Effector memory CD8-positive, alpha-beta T cell (primary cell): ENCODE data around the gene SUPT3H.
A peak's percentile ranks its signal among the peaks of the same experiment; 100 is the strongest.

ENCODE experiments used
- ATAC-seq: fragments of 150-1000 bp; cut with Tn5 transposase; replicated peaks from 2 replicates; pipeline ENCODE4 v1.10.0; 2021; ENCODE audit warnings: mild to moderate bottlenecking, moderate library complexity
- DNase-seq, 3 experiments: peaks; one replicate each; pipeline ENCODE4 v3.0.0; 2021
- H3K27ac Mint-ChIP-seq, 2 donors: one replicate each; pipeline ENCODE4 v1.8.0; 2022; ENCODE audit warnings: mild to moderate bottlenecking in 2 of 2, mixed read lengths in 2 of 2, moderate library complexity in 2 of 2
- H3K27me3 Mint-ChIP-seq, 2 donors: one replicate each; pipeline ENCODE4 v1.8.0; 2022; ENCODE audit warnings: mixed read lengths in 2 of 2
- H3K36me3 Mint-ChIP-seq: one replicate; pipeline ENCODE4 v1.8.0; 2022; ENCODE audit warnings: mild to moderate bottlenecking, moderate library complexity, mixed read lengths; ENCODE audit not compliant: insufficient read depth
- H3K4me1 Mint-ChIP-seq, 2 donors: one replicate each; pipeline ENCODE4 v1.8.0; 2022; ENCODE audit warnings: low read depth in 2 of 2, mixed read lengths in 2 of 2
- H3K4me3 Mint-ChIP-seq, 2 donors: one replicate each; pipeline ENCODE4 v1.8.0; 2022; ENCODE audit warnings: mild to moderate bottlenecking in 2 of 2, mixed read lengths in 2 of 2, moderate library complexity in 2 of 2
- H3K9me3 Mint-ChIP-seq, 2 donors: one replicate each; pipeline ENCODE4 v1.8.0; 2022; ENCODE audit warnings: mixed read lengths in 2 of 2

Gene SUPT3H

DNA sequence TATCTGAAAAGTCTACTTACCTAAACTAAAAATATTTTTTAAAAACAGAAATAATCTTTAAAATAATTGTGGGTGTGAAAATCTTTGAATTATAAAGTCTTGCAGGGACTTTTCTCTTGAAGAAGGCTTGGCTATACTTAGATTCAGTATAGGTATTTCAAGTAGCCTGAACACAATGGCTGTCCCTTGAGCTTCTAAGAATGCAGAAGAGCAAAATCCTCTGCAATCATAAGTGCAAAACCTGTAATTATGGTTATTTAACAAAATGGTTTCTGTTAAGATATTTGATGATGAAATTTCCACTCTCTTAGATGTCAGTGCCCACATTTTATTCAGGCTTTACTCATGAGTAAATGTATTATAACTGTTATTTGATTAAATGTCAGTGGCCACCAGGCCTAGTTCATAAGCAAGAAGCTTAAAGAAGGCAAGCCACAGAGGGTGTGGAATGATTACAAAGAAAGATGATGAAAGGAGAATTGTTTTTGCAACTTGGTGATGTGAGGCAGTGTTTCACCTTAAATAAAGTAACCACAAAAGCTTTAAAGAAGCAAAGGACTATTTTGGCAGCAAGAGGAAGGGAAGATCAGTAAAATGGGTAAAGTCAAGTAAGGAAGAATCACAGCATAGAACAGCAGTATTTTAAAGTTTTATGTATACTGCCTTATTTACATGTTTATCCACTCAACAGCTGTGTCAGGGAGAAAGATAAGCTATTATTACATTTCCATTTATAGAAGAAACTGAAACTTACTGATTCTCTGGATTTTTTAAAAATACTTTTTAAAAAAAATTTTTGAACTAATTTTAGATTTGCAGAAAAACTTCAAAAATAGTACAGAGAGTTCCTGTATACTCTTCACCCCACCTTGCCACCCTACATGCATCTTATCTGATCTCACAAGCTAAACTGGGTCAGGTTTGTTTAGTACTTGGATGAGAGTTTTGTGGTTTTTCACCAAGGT is 400.8 kb downstream of the SUPT3H start:
- Mint-ChIP-seq H3K4me1 (peaks cover 9 to 13% of the 10 kb centered on the region in 2 donors), H3K4me3 (peak overlapping the region; percentile 1 to 4), H3K27me3 (no peaks in the 10 kb centered on the region), H3K36me3 (no peaks in the 10 kb centered on the region), H3K9me3 (peaks cover 6% of the 10 kb centered on the region in 2 donors), H3K27ac (peak overlapping the region in 1 of 2 donors; percentile 19)
- ATAC-seq (peak; percentile 97), DNase-seq (peak in 1 of 3 experiments; percentile 4)

- Mint-ChIP-seq H3K9me3 (peaks cover 6% of the 10 kb centered on the region in 2 donors), H3K27me3 (no peaks in the 10 kb centered on the region), H3K4me1 (peaks cover 9 to 13% of the 10 kb centered on the region in 2 donors), H3K36me3 (no peaks in the 10 kb centered on the region), H3K4me3 (no peak overlapping the region), H3K27ac (peak overlapping the region in 1 of 2 donors; percentile 71)
- no peak for ATAC-seq
- DNase-seq = no peak
These were observed 403.2 kb downstream of the SUPT3H start for GRCh38 chr6:44974511-44974910.

DNA sequence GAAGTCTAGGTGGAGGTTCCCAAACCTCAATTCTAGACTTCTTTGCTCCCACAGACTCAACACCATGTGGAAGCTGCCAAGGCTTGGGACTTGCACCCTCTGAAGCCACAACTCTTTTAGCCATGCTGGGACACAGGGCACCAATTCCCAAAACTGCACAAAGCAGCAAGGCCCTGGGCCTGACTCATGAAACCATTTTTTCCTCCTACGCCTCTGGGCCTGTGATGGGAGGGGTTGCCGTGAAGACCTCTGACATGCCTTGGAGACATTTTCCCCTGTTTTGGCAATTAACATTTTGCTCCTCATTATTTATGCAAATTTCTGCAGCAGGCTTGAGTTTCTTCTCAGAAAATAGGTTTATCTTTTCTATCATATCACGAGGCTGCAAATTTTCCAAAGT is 405.0 kb downstream of the SUPT3H start:
- DNase-seq (no peak), ATAC-seq (no peak)
- Mint-ChIP-seq H3K4me1 (peaks cover 5 to 12% of the 10 kb centered on the region in 2 donors), H3K27me3 (no peaks in the 10 kb centered on the region), H3K27ac (no peak overlapping the region), H3K36me3 (no peaks in the 10 kb centered on the region), H3K4me3 (no peak overlapping the region), H3K9me3 (peaks cover 6% of the 10 kb centered on the region in 2 donors)

DNA sequence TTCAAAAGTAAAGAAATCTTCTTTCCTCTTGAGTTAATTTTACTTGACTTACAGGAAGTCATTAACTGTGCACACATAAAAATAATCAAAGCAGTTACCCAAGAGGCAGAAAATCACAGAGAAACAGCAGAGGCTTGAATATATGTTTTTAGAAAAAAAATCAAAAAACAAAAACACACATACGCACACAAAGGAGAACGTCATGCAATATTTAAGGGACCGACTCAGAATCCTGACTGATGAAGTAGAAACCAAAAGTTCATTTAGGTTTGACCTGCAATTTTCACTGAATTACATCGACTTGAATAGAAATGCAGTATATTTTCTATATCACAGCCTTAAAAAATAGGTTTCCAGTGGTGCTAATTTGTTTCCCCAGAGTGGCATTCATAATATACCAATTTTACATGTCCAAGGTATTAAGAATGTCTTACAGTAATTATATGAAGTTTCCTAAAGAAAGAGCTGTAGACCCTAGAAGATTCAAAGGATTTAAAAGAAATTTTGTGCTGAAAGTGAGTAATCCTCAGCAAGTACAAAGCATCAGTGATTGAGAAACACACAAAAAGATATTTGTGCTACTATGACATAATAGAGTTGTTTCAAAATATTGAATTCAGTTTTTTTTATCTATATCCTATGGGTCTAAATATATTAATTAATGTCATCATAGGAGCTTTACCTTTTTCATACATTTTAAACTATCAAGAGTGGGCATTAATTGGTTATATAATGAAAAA is 408.1 kb downstream of the SUPT3H start:
- no peaks in the 10 kb centered on the region for H3K27me3 Mint-ChIP-seq
- DNase-seq = no peak
- no peak overlapping the region for H3K27ac Mint-ChIP-seq
- no peaks in the 10 kb centered on the region for H3K36me3 Mint-ChIP-seq
- H3K4me3 Mint-ChIP-seq = no peak overlapping the region
- peaks cover 6% of the 10 kb centered on the region in 2 donors for H3K9me3 Mint-ChIP-seq
- peaks cover 0 to 9% of the 10 kb centered on the region in 2 donors for H3K4me1 Mint-ChIP-seq
- no peak for ATAC-seq

- H3K4me1 Mint-ChIP-seq = peaks cover 0 to 6% of the 10 kb centered on the region in 2 donors
These were observed 410.3 kb downstream of the SUPT3H start for GRCh38 chr6:44967481-44967880.

GRCh38 chr6:44966449-44967092 is 411.2 kb downstream of the SUPT3H start:
- ATAC-seq (no peak), DNase-seq (no peak)
- Mint-ChIP-seq H3K27ac (no peak overlapping the region), H3K9me3 (no peaks in the 10 kb centered on the region), H3K27me3 (no peaks in the 10 kb centered on the region), H3K4me3 (no peak overlapping the region), H3K36me3 (no peaks in the 10 kb centered on the region), H3K4me1 (peaks cover 0 to 6% of the 10 kb centered on the region in 2 donors)

More at GRCh38 chr6:44967481-44967880, 410.3 kb downstream of the SUPT3H start:
- no peak overlapping the region for H3K27ac Mint-ChIP-seq
- H3K4me3 Mint-ChIP-seq = no peak overlapping the region
- no peaks in the 10 kb centered on the region for H3K9me3 Mint-ChIP-seq
- no peaks in the 10 kb centered on the region for H3K27me3 Mint-ChIP-seq
- DNase-seq (no peak), ATAC-seq (no peak)
- H3K36me3 Mint-ChIP-seq = no peaks in the 10 kb centered on the region

DNA sequence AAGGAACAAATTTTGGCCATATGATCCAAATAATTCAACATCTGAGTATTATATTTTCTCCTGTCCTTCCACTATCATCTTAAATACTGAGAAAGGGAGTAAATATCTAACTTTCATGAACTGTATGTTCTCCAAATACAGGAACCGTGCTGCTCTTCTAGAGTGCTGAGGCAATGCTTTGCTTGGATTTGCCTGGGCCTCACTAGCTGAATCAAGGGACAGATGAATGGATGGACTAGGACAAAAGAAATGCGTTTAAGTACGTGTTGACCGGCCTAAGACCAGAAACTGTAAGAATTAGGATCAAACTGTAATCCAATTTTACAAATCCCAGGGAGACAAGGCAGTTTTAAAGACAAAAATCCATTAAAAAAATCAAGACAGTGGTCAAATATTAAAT is 412.0 kb downstream of the SUPT3H start:
- Mint-ChIP-seq H3K27me3 (no peaks in the 10 kb centered on the region), H3K27ac (no peak overlapping the region), H3K9me3 (no peaks in the 10 kb centered on the region), H3K4me1 (peaks cover 4 to 7% of the 10 kb centered on the region in 2 donors), H3K4me3 (no peak overlapping the region), H3K36me3 (no peaks in the 10 kb centered on the region)
- no peak for ATAC-seq
- DNase-seq = no peak

DNA sequence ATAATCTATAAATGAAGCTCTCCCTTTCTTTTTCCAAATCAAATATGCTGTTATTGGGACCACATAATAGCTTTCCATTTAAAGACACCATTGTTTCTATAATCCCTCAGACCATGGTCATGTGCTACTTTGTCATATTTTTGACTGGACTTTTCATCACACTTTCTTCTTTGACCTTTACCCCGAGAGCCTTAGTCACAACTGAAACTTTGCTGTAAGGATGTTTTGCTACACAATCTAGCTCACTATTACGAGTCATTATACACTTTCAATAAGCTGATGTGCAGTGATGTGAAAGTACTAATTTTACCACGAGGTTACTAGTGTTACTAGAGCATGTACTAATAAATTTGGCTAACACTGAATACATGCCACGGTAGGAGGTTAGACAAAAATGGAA is 416.8 kb downstream of the SUPT3H start:
- Mint-ChIP-seq H3K9me3 (no peaks in the 10 kb centered on the region), H3K27me3 (no peaks in the 10 kb centered on the region), H3K4me3 (no peak overlapping the region), H3K27ac (no peak overlapping the region), H3K36me3 (no peaks in the 10 kb centered on the region), H3K4me1 (peaks cover 1 to 4% of the 10 kb centered on the region in 2 donors)
- ATAC-seq = no peak
- no peak for DNase-seq

- no peak for ATAC-seq
- Mint-ChIP-seq H3K4me3 (no peak overlapping the region), H3K4me1 (peaks cover 1 to 4% of the 10 kb centered on the region in 2 donors), H3K9me3 (no peaks in the 10 kb centered on the region), H3K27me3 (no peaks in the 10 kb centered on the region), H3K36me3 (peaks cover 3% of the 10 kb centered on the region), H3K27ac (no peak overlapping the region)
- no peak for DNase-seq
These were observed 418.1 kb downstream of the SUPT3H start for GRCh38 chr6:44959651-44960050.

DNA sequence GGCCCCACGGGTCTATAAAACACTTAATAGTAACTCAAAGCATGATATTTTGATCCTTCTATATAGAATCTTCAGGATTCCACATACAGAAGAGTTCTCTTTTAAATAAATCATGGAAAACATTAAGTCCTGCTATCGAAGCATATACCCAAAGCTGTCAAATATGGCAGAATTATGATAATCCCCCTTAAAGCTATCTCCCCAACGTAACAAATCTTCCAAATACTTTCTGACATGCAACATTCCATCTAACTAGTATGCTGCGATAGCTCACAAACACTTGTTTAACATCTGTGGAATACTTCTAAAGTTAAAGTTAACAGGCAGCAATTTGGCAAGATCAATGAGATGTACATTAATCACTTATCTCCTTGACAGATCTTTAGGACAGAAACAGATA is 420.6 kb downstream of the SUPT3H start:
- ATAC-seq (no peak), DNase-seq (no peak)
- Mint-ChIP-seq H3K36me3 (peaks cover 3% of the 10 kb centered on the region), H3K4me1 (peaks cover 1 to 4% of the 10 kb centered on the region in 2 donors), H3K9me3 (no peaks in the 10 kb centered on the region), H3K4me3 (no peak overlapping the region), H3K27me3 (no peaks in the 10 kb centered on the region), H3K27ac (no peak overlapping the region)

DNA sequence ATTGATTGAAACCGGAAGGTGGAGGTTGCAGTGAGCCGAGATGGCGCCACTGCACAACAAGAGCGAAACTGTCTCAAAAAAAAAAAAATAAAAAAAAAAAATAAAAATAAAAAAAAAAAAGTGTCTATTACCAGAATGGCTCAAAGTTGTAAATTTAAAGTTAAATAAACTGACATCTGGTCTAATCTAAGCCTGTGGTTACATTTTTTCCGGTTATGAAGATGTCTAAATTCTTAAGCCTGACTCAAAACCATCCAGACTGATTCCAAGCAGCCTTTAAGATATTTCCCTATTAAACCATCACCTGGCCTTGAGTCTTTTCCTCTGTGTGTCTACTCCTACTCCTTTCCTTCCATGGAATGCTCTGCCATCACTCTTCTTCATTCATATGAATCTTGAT is 421.3 kb downstream of the SUPT3H start:
- Mint-ChIP-seq H3K4me3 (no peak overlapping the region), H3K27ac (peak overlapping the region in 1 of 2 donors; percentile 66), H3K36me3 (peaks cover 3% of the 10 kb centered on the region), H3K9me3 (no peaks in the 10 kb centered on the region), H3K27me3 (no peaks in the 10 kb centered on the region), H3K4me1 (peaks cover 1 to 4% of the 10 kb centered on the region in 2 donors)
- DNase-seq (no peak), ATAC-seq (no peak)

DNA sequence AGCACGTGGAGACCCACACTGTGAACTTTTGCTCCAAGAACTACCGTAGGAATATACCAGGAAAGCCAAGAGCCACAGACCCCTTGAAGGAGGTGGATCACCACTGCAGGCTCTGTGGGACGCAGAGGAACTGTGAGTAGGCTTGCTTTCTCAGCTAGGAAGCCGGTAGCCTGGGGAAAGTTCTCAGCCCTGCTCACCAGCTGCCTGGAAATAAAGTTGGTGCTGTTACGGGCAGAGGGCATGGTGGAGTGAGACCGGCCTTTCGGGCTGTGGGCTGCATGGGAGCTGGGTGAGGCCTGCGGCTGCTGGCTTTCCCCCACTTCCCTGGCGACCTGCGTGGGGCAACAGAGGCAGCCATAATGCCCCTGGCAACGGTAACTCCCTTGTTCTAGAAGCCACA is 422.6 kb downstream of the SUPT3H start:
- no peaks in the 10 kb centered on the region for H3K4me1 Mint-ChIP-seq
- peaks cover 6% of the 10 kb centered on the region for H3K36me3 Mint-ChIP-seq
- no peaks in the 10 kb centered on the region for H3K9me3 Mint-ChIP-seq
- ATAC-seq (no peak), DNase-seq (no peak)
- no peaks in the 10 kb centered on the region for H3K27me3 Mint-ChIP-seq
- no peak overlapping the region for H3K4me3 Mint-ChIP-seq
- no peak overlapping the region for H3K27ac Mint-ChIP-seq

- H3K36me3 Mint-ChIP-seq = peaks cover 6% of the 10 kb centered on the region
- no peaks in the 10 kb centered on the region for H3K4me1 Mint-ChIP-seq
- no peak for DNase-seq
- H3K27me3 Mint-ChIP-seq = no peaks in the 10 kb centered on the region
- no peak overlapping the region for H3K4me3 Mint-ChIP-seq
- H3K9me3 Mint-ChIP-seq = no peaks in the 10 kb centered on the region
- ATAC-seq = no peak
- H3K27ac Mint-ChIP-seq = no peak overlapping the region
These were observed 423.5 kb downstream of the SUPT3H start for GRCh38 chr6:44954281-44954680.
